Neutrophil (primary cell): ENCODE results near the gene TMEM191B.
"Not testable (repeated sequence)": the region's sequence is repeated elsewhere in the genome, so short reads cannot be mapped to it uniquely, and the experiment has no call there.

ENCODE experiments used
- H3K27ac ChIP-seq: fragments of 200-600 bp; sonication (generic); 2 replicates; pipeline ENCODE4 v1.5.1; 2016; ENCODE audit warnings: mild to moderate bottlenecking, moderate library complexity
- H3K27me3 ChIP-seq: fragments of 200-600 bp; sonication (generic); 2 replicates; pipeline ENCODE4 v1.6.0; 2016; ENCODE audit warnings: mild to moderate bottlenecking
- H3K36me3 ChIP-seq: fragments of 200-600 bp; sonication (generic); 2 replicates; pipeline ENCODE4 v1.5.1; 2017
- H3K4me1 ChIP-seq, 2 experiments: fragments of 200-600 bp in 1 of 2; sonication (generic) in 1 of 2; 1 replicate in 1 of 2; 2 replicates in 1 of 2; pipeline versions ENCODE4 v1.5.1 to v1.6.1; 2013 to 2016; ENCODE audit warnings: low read depth in 1 of 2, low read length in 1 of 2, mild to moderate bottlenecking in 1 of 2, moderate library complexity in 1 of 2; ENCODE audit not compliant: control insufficient read depth in 1 of 2, insufficient read depth in 1 of 2
- H3K4me3 ChIP-seq, 2 experiments: fragments of 200-600 bp in 1 of 2; sonication (generic) in 1 of 2; 1 replicate in 1 of 2; 2 replicates in 1 of 2; pipeline ENCODE4 v1.5.1; 2013 to 2016; ENCODE audit warnings: low read depth in 1 of 2, low read length in 1 of 2, mild to moderate bottlenecking in 1 of 2, moderate library complexity in 1 of 2
- H3K9me3 ChIP-seq: fragments of 200-600 bp; sonication (generic); 2 replicates; pipeline ENCODE4 v1.5.1; 2016

TMEM191B gene

DNA sequence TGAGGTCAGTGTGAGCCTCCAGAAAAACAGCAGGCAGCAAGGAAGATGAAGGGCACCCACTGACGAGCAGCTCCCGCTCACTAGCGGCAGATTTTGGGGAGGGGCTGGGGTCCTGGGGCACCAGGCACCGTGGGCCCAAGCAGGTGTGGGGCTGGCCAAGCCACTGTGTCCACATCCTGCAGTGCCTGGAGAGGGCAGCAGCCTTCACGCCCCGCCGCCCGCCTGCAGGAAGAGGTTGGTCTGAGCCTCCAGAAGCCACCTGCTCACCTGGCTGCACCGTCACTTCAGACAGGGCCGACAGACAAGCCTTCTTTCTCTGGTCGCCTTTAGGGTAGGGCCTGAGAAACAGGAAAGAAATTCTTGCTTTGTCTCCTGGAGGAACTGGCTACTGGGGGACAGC lies 15.8 kb downstream of the TMEM191B start:
- H3K27ac ChIP-seq, H3K4me3 ChIP-seq, H3K4me1 ChIP-seq, H3K9me3 ChIP-seq, H3K36me3 ChIP-seq, H3K27me3 ChIP-seq: not testable (repeated sequence)

DNA sequence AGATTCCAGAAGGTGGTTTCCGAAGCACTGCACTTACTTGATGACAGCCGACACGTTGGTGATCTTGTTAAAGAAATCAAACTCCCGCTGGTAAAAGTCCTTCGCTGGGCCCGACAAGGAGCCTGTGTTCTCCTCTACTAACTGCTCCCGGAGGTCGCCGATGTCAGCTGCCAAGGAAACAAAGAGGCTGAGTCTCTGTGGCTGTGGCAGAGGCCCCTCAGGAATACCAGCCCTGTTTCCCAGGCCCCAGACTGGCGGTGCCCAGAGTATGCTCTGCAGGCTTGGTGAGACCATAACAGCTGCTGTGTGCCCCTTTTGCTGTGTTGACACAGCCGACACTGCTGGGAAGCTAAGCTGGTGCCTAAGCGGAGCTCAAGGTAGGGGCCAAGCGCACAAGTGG lies 17.0 kb downstream of the TMEM191B start:
- H3K27me3 ChIP-seq, H3K36me3 ChIP-seq, H3K4me1 ChIP-seq: not testable (repeated sequence)

DNA sequence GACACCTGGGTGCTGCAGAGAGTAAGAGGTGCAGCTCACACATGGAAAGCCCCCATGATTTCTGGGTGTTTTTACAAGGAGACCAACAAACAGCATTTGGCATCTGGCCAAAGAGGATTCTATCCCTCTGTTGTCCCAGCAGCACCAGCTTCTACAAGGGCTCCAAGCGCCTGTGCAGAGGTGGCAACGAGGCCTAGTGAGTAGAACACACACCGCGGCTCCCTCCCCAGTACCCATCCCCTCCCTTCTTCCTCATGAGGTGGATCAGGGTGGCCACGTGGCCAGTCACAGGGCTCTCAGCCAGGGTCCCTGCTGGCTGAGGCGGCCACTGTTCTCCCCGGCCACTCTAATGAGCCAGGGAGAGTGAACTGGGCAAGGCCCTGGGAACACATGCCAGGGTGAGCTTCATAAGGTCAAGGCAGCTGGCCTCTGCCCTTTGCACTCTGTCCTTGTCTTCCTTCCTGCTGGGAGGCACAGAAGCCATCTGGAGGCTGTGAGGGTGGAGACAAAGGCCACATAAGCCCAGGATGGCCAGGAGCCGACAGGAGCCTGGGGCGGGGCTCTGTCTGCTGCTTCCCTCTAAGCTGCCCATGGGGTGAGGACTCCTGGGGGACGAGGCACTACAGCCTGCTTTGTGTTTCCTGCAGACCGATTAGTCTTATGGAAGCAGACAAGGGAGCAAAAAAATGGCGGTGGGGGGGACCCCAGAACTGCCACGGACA lies 22.0 kb downstream of the TMEM191B start:
- not testable (repeated sequence) for H3K9me3 ChIP-seq, H3K4me1 ChIP-seq, H3K27ac ChIP-seq, H3K4me3 ChIP-seq, H3K36me3 ChIP-seq, H3K27me3 ChIP-seq

More for the DNA sequence above, 17.0 kb downstream of the TMEM191B start:
- H3K27ac ChIP-seq, H3K9me3 ChIP-seq, H3K4me3 ChIP-seq: not testable (repeated sequence)

DNA sequence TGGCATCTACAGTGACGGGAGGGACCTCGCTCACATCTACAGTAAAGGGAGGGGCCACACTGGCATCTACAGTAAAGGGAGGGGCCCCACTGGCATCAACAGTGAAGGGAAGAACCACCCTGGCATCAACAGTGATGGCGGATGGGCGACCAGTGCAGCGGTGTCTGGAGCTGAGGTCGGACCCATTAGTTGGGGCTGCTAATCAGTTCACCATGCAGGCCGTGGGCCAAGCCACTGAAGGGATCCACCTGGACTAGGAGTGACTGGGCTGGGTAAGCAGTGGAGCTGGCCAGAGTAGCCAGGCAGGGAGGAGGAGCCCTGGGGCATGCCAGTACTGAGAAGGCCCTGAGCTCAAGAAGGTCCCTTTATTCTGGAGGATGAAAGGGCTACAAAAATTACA lies 23.4 kb downstream of the TMEM191B start:
- not testable (repeated sequence) for H3K27ac ChIP-seq, H3K9me3 ChIP-seq, H3K27me3 ChIP-seq, H3K4me3 ChIP-seq, H3K4me1 ChIP-seq, H3K36me3 ChIP-seq

DNA sequence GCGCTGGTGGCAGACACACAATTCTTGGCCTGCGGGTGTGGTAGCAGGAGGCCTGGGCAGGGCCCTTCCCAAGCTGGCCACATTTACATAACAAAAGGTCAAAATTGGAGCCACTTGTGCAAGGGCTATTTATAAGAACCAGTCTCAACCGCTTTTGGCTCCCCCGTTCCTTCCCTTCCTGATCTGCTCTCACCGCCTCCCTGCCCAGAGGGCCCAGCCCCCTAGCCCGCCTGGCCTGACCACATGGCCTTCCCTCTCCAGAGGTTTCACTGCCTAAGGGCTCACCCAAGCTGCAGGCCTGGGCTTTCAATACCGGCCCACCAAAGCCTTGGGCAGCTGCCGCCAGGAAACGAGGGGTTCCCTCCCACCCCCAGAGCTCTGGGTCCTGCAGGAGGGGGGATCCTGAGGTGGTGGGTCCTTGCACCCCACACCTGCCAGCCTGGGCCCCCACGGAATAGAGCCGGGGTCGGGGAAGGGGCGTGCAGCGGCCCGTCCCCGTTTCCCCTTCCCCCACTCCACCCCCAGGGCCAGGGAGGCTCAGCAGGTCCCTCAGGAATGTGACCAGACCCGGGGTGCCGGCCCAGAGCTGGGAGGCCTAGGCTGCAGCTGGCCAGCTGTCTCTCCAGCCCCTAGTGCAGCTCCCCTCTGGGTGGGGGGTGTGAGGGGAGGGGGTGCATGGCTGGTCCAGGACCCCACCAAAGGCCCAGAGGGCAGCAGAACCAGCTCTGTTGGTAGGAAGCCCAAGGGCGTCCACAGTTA lies 25.4 kb downstream of the TMEM191B start:
- not testable (repeated sequence) for H3K9me3 ChIP-seq, H3K27ac ChIP-seq, H3K4me3 ChIP-seq, H3K4me1 ChIP-seq, H3K36me3 ChIP-seq, H3K27me3 ChIP-seq

DNA sequence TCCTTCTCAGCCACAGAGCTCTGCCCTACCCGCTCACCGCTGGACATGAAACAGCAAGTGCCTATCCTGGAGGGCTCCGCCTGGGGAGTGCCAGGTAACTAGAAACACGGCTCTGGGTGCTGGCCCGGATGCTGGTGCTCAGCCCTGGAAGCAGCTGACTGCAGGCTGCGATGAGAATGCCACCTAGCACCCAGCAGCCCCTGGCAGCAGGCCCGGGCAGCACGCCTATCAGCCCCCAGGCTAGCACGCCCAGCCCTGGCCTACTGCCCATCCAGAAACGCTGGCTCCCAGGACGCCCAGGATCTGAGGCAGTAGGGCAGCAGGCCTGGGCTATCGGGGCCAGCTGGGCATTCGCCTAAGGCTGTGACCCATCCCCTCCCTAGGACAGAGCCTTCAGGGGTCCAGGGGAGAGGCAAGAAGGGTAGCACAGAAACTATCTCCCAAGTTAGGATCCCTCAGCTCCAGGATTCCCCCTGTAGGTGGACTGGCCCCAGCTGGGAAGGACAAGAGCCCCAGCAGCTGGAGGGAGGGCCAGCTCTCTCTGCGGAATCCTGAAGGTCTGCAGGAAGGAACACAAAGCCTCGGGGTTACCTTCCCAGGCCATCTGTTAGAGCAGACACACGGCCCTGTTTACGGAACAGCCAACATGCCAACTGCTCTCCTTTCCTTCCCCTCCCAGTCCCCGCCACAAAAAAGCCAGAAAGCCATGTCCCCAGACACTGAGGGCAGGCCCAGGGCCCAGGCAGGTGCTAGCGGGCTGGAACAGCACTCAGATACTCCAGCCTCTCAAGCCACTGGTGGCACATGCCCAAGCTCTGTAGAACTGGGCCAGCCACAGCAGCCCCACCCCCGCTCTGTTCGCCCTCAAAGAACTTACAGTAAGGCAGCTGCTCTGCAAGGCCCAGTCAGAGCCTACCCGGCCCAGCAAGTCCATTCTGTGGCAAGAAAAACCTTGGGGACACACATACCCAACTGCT lies 27.0 kb downstream of the TMEM191B start:
- not testable (repeated sequence) for H3K27ac ChIP-seq, H3K4me3 ChIP-seq, H3K9me3 ChIP-seq, H3K4me1 ChIP-seq, H3K36me3 ChIP-seq, H3K27me3 ChIP-seq

DNA sequence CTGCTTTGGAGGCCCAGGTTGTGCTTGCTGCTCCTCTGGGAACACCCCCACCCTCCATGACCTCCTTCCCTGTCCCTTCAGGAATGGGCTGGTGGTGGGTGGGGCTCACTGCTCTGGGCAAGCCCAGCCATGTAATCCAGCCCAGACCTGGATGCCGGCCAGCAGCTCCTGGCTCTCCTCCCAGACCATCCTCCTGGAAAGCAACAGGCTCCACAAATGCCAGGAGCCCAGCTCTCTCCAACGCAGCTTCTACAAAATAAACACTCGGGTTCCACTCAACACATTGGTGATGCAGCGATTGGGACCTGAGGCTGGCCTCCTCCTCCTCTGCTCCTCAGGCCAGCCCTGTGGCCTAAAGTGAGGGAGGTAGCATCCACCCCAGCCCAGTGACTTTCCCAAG lies 30.9 kb downstream of the TMEM191B start:
- H3K27ac ChIP-seq, H3K27me3 ChIP-seq, H3K4me1 ChIP-seq, H3K4me3 ChIP-seq, H3K9me3 ChIP-seq, H3K36me3 ChIP-seq: not testable (repeated sequence)

DNA sequence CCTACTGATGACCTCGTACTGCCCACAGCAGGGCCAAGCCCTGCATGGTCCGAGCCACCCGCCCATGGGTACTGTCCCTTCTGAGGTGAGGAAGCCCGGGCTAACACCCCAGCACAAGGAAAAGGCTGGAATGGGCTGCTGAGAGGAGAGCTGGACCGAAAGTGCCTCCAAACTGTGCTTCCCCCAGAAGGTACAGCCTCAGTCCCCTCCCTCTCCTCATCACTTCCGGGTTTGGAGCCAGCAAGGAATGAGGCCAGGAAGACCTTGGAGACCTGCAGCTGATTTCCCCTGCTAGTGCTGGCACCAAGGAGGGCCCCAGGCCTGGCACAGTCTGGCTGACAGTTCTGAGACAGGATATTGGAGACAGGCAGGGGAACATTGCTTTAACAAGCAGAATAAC lies 31.3 kb downstream of the TMEM191B start:
- H3K9me3 ChIP-seq, H3K4me3 ChIP-seq, H3K36me3 ChIP-seq, H3K27me3 ChIP-seq, H3K4me1 ChIP-seq, H3K27ac ChIP-seq: not testable (repeated sequence)

DNA sequence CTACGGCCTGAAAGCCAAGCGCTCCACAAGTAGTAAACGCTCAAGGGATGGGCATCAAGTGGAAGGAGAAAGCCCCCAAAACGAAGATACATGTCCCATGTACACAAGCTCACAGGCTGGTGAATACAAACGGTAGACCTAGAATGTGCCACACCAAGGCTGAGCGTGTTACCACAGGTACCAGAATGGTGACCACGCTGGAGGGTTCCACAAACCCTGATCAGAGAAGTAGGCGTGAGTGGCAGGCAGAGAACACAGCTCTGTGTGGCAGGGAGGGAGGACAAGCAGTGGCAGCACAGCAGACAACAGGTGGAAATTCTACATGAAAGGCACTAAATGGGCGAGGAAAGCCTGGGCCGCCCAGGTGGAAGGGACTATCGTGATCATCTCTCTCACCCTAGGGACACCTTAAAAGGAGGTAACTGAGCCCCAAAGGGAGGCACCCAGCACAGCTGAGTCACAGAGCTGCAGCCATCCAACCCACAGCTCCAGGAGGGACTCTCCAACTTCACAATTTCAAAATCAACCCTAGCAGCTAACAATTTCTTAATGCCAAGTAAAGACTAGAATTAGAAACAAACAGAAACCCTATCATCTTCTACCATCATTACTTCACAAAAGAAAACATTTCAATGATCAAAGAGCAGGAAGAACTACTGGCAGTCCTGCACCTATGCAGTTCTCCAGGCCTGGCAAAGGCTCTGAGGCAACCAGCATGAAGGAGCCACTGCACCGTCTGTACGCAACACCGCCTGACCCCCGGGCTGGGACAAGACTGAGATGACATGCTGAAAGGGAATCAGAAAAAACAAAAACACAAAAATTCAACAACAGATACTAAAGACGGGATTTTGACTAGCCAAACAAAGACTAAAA lies 32.7 kb downstream of the TMEM191B start:
- H3K4me1 ChIP-seq, H3K4me3 ChIP-seq, H3K36me3 ChIP-seq, H3K9me3 ChIP-seq, H3K27me3 ChIP-seq, H3K27ac ChIP-seq: not testable (repeated sequence)

DNA sequence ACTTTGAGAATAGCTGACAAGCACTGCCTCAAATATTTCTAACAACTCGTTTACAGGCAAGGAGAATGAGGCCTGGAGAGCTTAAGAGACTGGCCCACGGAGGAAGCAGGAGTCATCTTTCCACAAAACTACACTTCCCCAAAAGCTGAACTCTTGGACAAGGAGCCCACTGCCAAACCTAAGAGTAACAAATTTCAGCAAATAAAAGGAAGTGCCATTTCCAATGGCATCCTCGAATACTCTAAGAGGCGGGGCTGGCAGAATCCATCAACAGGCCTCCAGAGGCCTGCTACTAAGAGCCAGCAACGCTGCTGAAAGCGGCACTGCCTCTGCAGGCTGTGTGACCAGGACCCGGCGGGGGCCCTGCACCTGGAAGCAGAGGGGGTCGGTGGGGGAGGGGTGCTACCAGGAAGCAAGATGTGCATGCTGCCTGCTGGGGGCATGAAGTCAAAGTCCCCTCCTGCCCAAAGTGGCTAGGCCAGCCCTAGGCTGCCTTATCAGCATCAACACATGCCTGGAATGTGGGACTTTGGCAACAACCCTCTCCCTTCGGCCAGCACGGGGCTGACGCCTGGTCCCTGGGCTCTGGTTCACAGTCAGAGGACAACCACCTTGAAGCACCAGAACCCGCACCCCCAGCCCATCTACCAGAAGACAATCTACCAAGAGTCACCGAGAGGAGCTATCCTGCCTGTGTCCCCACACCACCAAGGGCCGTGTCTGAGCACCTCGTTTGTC lies 43.1 kb downstream of the TMEM191B start:
- H3K27ac ChIP-seq, H3K4me3 ChIP-seq, H3K27me3 ChIP-seq, H3K4me1 ChIP-seq, H3K36me3 ChIP-seq, H3K9me3 ChIP-seq: not testable (repeated sequence)

DNA sequence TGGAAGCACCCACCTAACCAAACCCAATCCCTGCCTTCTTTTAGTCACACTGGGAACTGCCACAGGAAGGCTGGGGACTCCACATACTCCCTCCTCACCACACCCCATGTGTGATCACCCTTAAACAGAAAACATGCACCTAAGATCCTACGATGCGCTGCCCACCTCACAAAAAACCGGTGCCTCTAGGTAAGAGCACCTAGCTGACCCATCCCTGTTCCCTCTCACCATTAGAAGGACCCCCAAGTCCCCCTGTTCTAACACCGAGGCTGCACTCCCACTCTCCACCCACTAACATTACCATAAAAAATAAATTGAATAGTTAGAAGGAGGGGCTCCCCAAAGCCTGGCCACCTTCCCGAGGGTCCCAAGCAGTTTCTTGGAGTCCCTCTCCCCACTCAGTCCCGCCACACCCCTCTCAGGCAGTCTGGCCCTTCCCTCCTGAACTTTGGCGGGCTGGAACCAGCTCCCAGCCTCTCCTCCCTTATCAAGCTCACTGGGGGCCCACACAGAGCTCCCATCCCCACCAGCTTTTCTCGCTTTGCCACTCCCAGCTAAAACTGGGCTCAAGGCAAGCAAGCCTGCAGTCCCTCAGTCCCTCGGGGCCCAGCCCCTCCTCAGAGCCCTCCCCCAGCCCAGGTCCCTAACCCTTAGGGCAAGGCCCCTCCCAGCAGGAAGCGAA lies 46.0 kb downstream of the TMEM191B start:
- not testable (repeated sequence) for H3K36me3 ChIP-seq, H3K4me1 ChIP-seq, H3K9me3 ChIP-seq, H3K4me3 ChIP-seq, H3K27ac ChIP-seq, H3K27me3 ChIP-seq

DNA sequence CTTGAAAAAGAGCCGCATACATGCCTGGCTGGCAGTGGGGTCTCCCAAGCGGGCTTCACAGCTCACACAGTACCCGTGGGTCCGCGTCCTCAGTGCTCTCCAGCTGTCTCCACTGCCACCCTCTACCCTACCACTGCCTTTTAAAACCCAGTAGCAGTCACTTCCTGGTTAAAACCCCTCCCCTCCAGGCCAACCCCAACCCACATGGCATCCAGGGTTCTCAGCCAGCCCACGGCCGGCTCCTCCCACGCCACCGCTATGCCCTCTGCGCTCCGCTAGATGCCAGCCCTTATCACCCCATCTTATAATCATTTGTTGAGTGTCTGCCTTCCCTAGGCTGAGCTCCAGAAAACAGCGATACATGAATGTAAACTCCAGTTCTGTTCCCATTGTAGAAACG lies 47.0 kb downstream of the TMEM191B start:
- H3K27ac ChIP-seq, H3K4me1 ChIP-seq, H3K9me3 ChIP-seq, H3K36me3 ChIP-seq, H3K27me3 ChIP-seq, H3K4me3 ChIP-seq: not testable (repeated sequence)
